ENCODE results near the gene CNTNAP2.
A peak's percentile ranks its signal among the peaks of the same experiment; 100 is the strongest.

The CNTNAP2 gene

GRCh38 chr7:148286150-148286549 is 2169.5 kb downstream of the CNTNAP2 start:
- TF ChIP-seq CTCF (conservative IDR thresholded peaks at IDR 0.05; ENCODE audit: control insufficient read depth, insufficient read depth, low read depth, low read length) = peak; percentile 52
- DNase-seq (ENCODE audit: low read depth) = peak; percentile 15
- H3K4me3 ChIP-seq (ENCODE audit: control insufficient read depth, low read depth, low read length) = no peak overlapping the region

GRCh38 chr7:148287538-148287937 is 2170.9 kb downstream of the CNTNAP2 start:
- TF ChIP-seq CTCF (conservative IDR thresholded peaks at IDR 0.05; ENCODE audit: control insufficient read depth, insufficient read depth, low read depth, low read length) = no peak
- no peak overlapping the region for H3K4me3 ChIP-seq (ENCODE audit: control insufficient read depth, low read depth, low read length)
- DNase-seq (ENCODE audit: low read depth) = no peak

DNA sequence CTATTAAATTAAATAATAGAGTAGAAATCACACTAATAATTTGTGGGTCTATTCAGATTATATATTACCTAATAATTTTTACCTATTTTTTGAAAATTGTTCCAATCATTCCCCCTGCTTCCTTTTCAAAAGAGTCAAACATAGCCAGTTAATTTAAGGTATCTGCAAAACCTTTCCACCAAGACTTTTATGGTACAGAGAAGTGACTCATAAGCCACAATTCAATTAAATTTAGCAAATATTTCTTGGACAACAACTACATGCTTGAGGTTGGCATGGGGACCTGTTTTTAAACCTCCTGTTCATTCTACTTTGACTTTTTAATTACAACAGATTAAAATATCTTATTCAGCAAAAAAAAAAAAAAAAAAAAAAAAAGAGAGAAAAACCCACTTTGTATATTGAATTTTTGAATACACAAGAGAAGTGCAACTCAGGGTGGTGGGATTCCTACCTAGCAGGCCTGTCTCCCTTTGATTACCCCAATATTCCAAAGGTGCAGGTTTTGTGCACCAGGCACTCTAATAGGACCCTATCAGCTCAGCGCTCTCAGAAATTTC is 2172.1 kb downstream of the CNTNAP2 start:
- H3K4me3 ChIP-seq (ENCODE audit: control insufficient read depth, low read depth, low read length) = no peak overlapping the region
- TF ChIP-seq CTCF (conservative IDR thresholded peaks at IDR 0.05; ENCODE audit: control insufficient read depth, insufficient read depth, low read depth, low read length) = no peak
- no peak for DNase-seq (ENCODE audit: low read depth)

GRCh38 chr7:148289630-148290029 is 2173.0 kb downstream of the CNTNAP2 start:
- no peak for TF ChIP-seq CTCF (conservative IDR thresholded peaks at IDR 0.05; ENCODE audit: control insufficient read depth, insufficient read depth, low read depth, low read length)
- DNase-seq (ENCODE audit: low read depth) = no peak
- no peak overlapping the region for H3K4me3 ChIP-seq (ENCODE audit: control insufficient read depth, low read depth, low read length)

- H3K4me3 ChIP-seq (ENCODE audit: control insufficient read depth, low read depth, low read length) = no peak overlapping the region
- no peak for DNase-seq (ENCODE audit: low read depth)
Measured at GRCh38 chr7:148290538-148290937, 2173.9 kb downstream of the CNTNAP2 start.

GRCh38 chr7:148291799-148292198 is 2175.2 kb downstream of the CNTNAP2 start:
- TF ChIP-seq CTCF (conservative IDR thresholded peaks at IDR 0.05; ENCODE audit: control insufficient read depth, insufficient read depth, low read depth, low read length) = no peak
- DNase-seq (ENCODE audit: low read depth) = no peak
- H3K4me3 ChIP-seq (ENCODE audit: control insufficient read depth, low read depth, low read length) = no peak overlapping the region

More at GRCh38 chr7:148290538-148290937, 2173.9 kb downstream of the CNTNAP2 start:
- TF ChIP-seq CTCF (conservative IDR thresholded peaks at IDR 0.05; ENCODE audit: control insufficient read depth, insufficient read depth, low read depth, low read length) = no peak

Data from fibroblast of mammary gland (primary cell).